GM23338 (cell line): ENCODE results near the gene FILIP1. TPM values are rescaled to one million over a fixed set of nuclear protein-coding genes. Genes with fewer than 3 reads are reported as not detected.

Experiments
- ATAC-seq: fragments of 200-7000 bp; cut with Tn5 transposase; 3 replicates; pipeline ENCODE4 v1.9.1; 2020
- DNase-seq: peaks from one replicate; pipeline ENCODE4 v3.0.0-alpha.2; 2015; ENCODE audit warnings: low spot score
- H2AFZ ChIP-seq: fragments of 200-600 bp; sonication (generic); 2 replicates; pipeline ENCODE4 v1.8.0; 2016; ENCODE audit warnings: antibody characterized with exemption, mild to moderate bottlenecking, moderate library complexity
- H3F3A ChIP-seq: fragments of 200-600 bp; sonication (generic); replicated peaks from 2 replicates; pipeline ENCODE4 v1.8.0; 2017; ENCODE audit warnings: antibody characterized with exemption, mixed run types, low read depth
- H3K27ac ChIP-seq: fragments of 200-600 bp; sonication (generic); 2 replicates; pipeline ENCODE4 v1.6.1; 2016; ENCODE audit warnings: low read depth
- H3K27me3 ChIP-seq: fragments of 200-600 bp; sonication (generic); 2 replicates; pipeline ENCODE4 v1.8.0; 2016; ENCODE audit warnings: mild to moderate bottlenecking, mixed run types, moderate library complexity; ENCODE audit not compliant: insufficient read depth
- H3K36me3 ChIP-seq: fragments of 200-600 bp; sonication (generic); 2 replicates; pipeline ENCODE4 v1.8.0; 2016; ENCODE audit warnings: mild to moderate bottlenecking; ENCODE audit not compliant: insufficient read depth
- H3K4me1 ChIP-seq: fragments of 200-600 bp; sonication (generic); 2 replicates; pipeline ENCODE4 v1.8.0; 2016; ENCODE audit warnings: mild to moderate bottlenecking, moderate library complexity; ENCODE audit not compliant: insufficient read depth
- H3K4me2 ChIP-seq: fragments of 200-600 bp; sonication (generic); 2 replicates; pipeline ENCODE4 v1.7.1; 2017; ENCODE audit warnings: mixed run types
- H3K4me3 ChIP-seq: fragments of 200-600 bp; sonication (generic); 2 replicates; pipeline ENCODE4 v1.6.1; 2016; ENCODE audit warnings: mixed run types
- H3K79me2 ChIP-seq: fragments of 200-600 bp; sonication (generic); replicated peaks from 2 replicates; pipeline ENCODE4 v1.8.0; 2017; ENCODE audit warnings: mild to moderate bottlenecking; ENCODE audit not compliant: insufficient read depth
- H3K9me2 ChIP-seq: fragments of 200-600 bp; sonication (generic); 2 replicates; pipeline ENCODE4 v1.8.0; 2017; ENCODE audit not compliant: insufficient read depth
- H4K20me1 ChIP-seq: fragments of 200-600 bp; sonication (generic); replicated peaks from 2 replicates; pipeline ENCODE4 v1.8.0; 2017; ENCODE audit warnings: mild to moderate bottlenecking; ENCODE audit not compliant: insufficient read depth
- H3K27ac Mint-ChIP-seq: 2 replicates; pipeline ENCODE4 v1.8.0; 2020; ENCODE audit warnings: inconsistent platforms, mild to moderate bottlenecking, moderate library complexity, mixed read lengths
- H3K27me3 Mint-ChIP-seq: 3 replicates; pipeline ENCODE4 v1.8.0; 2022; ENCODE audit warnings: low read depth, mild to moderate bottlenecking, moderate library complexity, mixed read lengths, inconsistent platforms; ENCODE audit not compliant: insufficient read depth, poor library complexity
- H3K36me3 Mint-ChIP-seq: 3 replicates; pipeline ENCODE4 v1.8.0; 2021; ENCODE audit warnings: low read depth, mild to moderate bottlenecking, inconsistent platforms, moderate library complexity, mixed read lengths
- H3K4me1 Mint-ChIP-seq: 3 replicates; pipeline ENCODE4 v1.8.0; 2020; ENCODE audit warnings: mild to moderate bottlenecking, inconsistent platforms, mixed read lengths
- H3K4me3 Mint-ChIP-seq: 3 replicates; pipeline ENCODE4 v1.8.0; 2021; ENCODE audit warnings: moderate library complexity, mild to moderate bottlenecking, inconsistent platforms, mixed read lengths
- H3K9me3 Mint-ChIP-seq: 3 replicates; pipeline ENCODE4 v1.8.0; 2020; ENCODE audit warnings: moderate library complexity, mild to moderate bottlenecking, inconsistent platforms, mixed read lengths
- CREB1 ChIP-seq: fragments of 250-450 bp; sonication (Bioruptor Pico); IDR thresholded peaks from 2 replicates; pipeline ENCODE4 v1.5.0; 2020; ENCODE audit warnings: low read depth, mild to moderate bottlenecking, moderate library complexity
- EZH2 ChIP-seq: fragments of 200-600 bp; sonication (generic); IDR thresholded peaks from one replicate; pipeline ENCODE4 v1.8.0; 2017; ENCODE audit warnings: antibody characterized with exemption, mild to moderate bottlenecking, low read depth; ENCODE audit not compliant: unreplicated experiment
- EZH2phosphoT487 ChIP-seq: fragments of 200-600 bp; sonication (generic); IDR thresholded peaks from one replicate; pipeline ENCODE4 v1.8.1; 2018; ENCODE audit warnings: antibody characterized with exemption; ENCODE audit not compliant: unreplicated experiment
- JUNB ChIP-seq: IDR thresholded peaks from one replicate; pipeline ENCODE4 v1.6.1; 2016; ENCODE audit warnings: antibody characterized with exemption; ENCODE audit not compliant: unreplicated experiment
- NANOG ChIP-seq: IDR thresholded peaks from 2 replicates; pipeline ENCODE4 v1.6.1; 2016; ENCODE audit warnings: antibody characterized with exemption, borderline replicate concordance
- POLR2AphosphoS5 ChIP-seq: IDR thresholded peaks from 2 replicates; pipeline ENCODE4 v1.6.1; 2016; ENCODE audit warnings: antibody characterized with exemption, low read depth
- STAT1 ChIP-seq: IDR thresholded peaks from one replicate; pipeline ENCODE4 v1.6.1; 2016; ENCODE audit warnings: antibody characterized with exemption; ENCODE audit not compliant: unreplicated experiment
- ZNF114 ChIP-seq: fragments of 250-450 bp; sonication (Bioruptor Pico); IDR thresholded peaks from 2 replicates; pipeline ENCODE4 v1.5.0; 2020; ENCODE audit warnings: mild to moderate bottlenecking, moderate library complexity
- ZNF331 ChIP-seq: fragments of 250-450 bp; sonication (Bioruptor Pico); IDR thresholded peaks from 2 replicates; pipeline ENCODE4 v1.5.0; 2020; ENCODE audit warnings: low read depth, mild to moderate bottlenecking, moderate library complexity
- polyA plus RNA-seq: library from polyadenylated mRNA; unstranded; fragments of >200 nt; fragmentation: Nextera tagmentation; extraction: Ambion mirVana; gene quantifications from 2 replicates; pipeline ENCODE4 v1.2.1, GENCODE V29; 2016
- total RNA-seq: library from RNA; depleted of rRNA; stranded (reverse); fragments of >200 nt; shearing (Covaris generic); gene quantifications from 2 replicates; pipeline ENCODE4 v1.2.3, GENCODE V29; 2014
- TF ChIP-seq, protein P1 (sequence below): IDR thresholded peaks from 2 replicates; pipeline ENCODE4 v1.6.1; 2016; ENCODE audit warnings: antibody characterized with exemption
- TF ChIP-seq, protein P2 (sequence below): IDR thresholded peaks from one replicate; pipeline ENCODE4 v1.6.1; 2018; ENCODE audit warnings: antibody characterized with exemption; ENCODE audit not compliant: unreplicated experiment
- TF ChIP-seq, protein P3 (sequence below): fragments of 250-450 bp; sonication (Bioruptor Pico); IDR thresholded peaks from 2 replicates; pipeline ENCODE4 v1.5.0; 2020; ENCODE audit warnings: mild to moderate bottlenecking, moderate library complexity
- TF ChIP-seq, protein P4 (sequence below), 2 experiments: fragments of 200-600 bp in 1 of 2; sonication (generic) in 1 of 2; conservative IDR thresholded peaks; 2 replicates each; pipeline versions ENCODE4 v1.5.1 to v1.6.1; 2016 to 2017; ENCODE audit warnings: antibody characterized with exemption in 2 of 2, low read depth in 2 of 2, mild to moderate bottlenecking in 2 of 2, moderate library complexity in 1 of 2

Gene FILIP1
- total and polyA plus RNA-seq, 2 experiments from 2014 or later = 3.7 to 6.4 TPM

DNA sequence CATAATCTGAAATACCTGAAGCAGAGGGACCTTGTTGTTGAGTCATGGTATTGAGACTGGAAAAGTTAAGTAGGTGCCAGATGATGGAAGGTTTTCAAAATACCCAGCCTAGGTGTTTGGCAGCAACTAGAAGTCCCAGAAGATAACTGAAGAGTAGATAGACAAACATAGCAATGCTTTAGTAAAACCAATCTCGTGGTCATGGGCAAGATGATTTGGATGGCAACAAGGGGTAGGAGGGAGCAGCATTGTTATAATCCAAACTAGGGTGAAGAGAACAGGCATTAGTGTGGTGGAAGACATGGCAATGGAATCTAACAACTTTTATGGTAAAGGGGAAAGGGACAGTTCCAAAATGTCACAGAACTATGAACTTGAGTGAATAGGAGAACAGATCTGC, 2.3 kb downstream of the FILIP1 start:
- H3K4me3 Mint-ChIP-seq = no peak overlapping the region
- Histone ChIP-seq H3K4me2 (no peak overlapping the region), H3K36me3 (no peaks in the 10 kb centered on the region), H3K4me1 (no peaks in the 10 kb centered on the region), H3K79me2 (no peaks in the 10 kb centered on the region), H2AFZ (no peak overlapping the region), H3K27ac (no peak overlapping the region), H3K27me3 (no peaks in the 10 kb centered on the region), H3K4me3 (no peak overlapping the region), H4K20me1 (no peaks in the 10 kb centered on the region), H3K9me2 (no peaks in the 10 kb centered on the region), H3F3A (no peaks in the 10 kb centered on the region)
- no peaks in the 10 kb centered on the region for H3K27me3 Mint-ChIP-seq
- ATAC-seq = no peak
- no peak for DNase-seq
- H3K4me1 Mint-ChIP-seq = peaks cover 15% of the 10 kb centered on the region; the same call in 2 of the 3 replicates
- H3K27ac Mint-ChIP-seq = no peak overlapping the region
- TF ChIP-seq STAT1 (no peak), ZNF331 (CRISPR knock-in tag) (no peak), POLR2AphosphoS5 (no peak), EZH2 (no peak), CREB1 (CRISPR knock-in tag) (no peak), EZH2phosphoT487 (no peak), NANOG (no peak), ZNF114 (CRISPR knock-in tag) (no peak), JUNB (no peak)
- TF ChIP-seq, protein P1, sequence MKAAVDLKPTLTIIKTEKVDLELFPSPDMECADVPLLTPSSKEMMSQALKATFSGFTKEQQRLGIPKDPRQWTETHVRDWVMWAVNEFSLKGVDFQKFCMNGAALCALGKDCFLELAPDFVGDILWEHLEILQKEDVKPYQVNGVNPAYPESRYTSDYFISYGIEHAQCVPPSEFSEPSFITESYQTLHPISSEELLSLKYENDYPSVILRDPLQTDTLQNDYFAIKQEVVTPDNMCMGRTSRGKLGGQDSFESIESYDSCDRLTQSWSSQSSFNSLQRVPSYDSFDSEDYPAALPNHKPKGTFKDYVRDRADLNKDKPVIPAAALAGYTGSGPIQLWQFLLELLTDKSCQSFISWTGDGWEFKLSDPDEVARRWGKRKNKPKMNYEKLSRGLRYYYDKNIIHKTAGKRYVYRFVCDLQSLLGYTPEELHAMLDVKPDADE = no peak
- TF ChIP-seq, protein P2, sequence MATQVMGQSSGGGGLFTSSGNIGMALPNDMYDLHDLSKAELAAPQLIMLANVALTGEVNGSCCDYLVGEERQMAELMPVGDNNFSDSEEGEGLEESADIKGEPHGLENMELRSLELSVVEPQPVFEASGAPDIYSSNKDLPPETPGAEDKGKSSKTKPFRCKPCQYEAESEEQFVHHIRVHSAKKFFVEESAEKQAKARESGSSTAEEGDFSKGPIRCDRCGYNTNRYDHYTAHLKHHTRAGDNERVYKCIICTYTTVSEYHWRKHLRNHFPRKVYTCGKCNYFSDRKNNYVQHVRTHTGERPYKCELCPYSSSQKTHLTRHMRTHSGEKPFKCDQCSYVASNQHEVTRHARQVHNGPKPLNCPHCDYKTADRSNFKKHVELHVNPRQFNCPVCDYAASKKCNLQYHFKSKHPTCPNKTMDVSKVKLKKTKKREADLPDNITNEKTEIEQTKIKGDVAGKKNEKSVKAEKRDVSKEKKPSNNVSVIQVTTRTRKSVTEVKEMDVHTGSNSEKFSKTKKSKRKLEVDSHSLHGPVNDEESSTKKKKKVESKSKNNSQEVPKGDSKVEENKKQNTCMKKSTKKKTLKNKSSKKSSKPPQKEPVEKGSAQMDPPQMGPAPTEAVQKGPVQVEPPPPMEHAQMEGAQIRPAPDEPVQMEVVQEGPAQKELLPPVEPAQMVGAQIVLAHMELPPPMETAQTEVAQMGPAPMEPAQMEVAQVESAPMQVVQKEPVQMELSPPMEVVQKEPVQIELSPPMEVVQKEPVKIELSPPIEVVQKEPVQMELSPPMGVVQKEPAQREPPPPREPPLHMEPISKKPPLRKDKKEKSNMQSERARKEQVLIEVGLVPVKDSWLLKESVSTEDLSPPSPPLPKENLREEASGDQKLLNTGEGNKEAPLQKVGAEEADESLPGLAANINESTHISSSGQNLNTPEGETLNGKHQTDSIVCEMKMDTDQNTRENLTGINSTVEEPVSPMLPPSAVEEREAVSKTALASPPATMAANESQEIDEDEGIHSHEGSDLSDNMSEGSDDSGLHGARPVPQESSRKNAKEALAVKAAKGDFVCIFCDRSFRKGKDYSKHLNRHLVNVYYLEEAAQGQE = no peak
- TF ChIP-seq, protein P3, sequence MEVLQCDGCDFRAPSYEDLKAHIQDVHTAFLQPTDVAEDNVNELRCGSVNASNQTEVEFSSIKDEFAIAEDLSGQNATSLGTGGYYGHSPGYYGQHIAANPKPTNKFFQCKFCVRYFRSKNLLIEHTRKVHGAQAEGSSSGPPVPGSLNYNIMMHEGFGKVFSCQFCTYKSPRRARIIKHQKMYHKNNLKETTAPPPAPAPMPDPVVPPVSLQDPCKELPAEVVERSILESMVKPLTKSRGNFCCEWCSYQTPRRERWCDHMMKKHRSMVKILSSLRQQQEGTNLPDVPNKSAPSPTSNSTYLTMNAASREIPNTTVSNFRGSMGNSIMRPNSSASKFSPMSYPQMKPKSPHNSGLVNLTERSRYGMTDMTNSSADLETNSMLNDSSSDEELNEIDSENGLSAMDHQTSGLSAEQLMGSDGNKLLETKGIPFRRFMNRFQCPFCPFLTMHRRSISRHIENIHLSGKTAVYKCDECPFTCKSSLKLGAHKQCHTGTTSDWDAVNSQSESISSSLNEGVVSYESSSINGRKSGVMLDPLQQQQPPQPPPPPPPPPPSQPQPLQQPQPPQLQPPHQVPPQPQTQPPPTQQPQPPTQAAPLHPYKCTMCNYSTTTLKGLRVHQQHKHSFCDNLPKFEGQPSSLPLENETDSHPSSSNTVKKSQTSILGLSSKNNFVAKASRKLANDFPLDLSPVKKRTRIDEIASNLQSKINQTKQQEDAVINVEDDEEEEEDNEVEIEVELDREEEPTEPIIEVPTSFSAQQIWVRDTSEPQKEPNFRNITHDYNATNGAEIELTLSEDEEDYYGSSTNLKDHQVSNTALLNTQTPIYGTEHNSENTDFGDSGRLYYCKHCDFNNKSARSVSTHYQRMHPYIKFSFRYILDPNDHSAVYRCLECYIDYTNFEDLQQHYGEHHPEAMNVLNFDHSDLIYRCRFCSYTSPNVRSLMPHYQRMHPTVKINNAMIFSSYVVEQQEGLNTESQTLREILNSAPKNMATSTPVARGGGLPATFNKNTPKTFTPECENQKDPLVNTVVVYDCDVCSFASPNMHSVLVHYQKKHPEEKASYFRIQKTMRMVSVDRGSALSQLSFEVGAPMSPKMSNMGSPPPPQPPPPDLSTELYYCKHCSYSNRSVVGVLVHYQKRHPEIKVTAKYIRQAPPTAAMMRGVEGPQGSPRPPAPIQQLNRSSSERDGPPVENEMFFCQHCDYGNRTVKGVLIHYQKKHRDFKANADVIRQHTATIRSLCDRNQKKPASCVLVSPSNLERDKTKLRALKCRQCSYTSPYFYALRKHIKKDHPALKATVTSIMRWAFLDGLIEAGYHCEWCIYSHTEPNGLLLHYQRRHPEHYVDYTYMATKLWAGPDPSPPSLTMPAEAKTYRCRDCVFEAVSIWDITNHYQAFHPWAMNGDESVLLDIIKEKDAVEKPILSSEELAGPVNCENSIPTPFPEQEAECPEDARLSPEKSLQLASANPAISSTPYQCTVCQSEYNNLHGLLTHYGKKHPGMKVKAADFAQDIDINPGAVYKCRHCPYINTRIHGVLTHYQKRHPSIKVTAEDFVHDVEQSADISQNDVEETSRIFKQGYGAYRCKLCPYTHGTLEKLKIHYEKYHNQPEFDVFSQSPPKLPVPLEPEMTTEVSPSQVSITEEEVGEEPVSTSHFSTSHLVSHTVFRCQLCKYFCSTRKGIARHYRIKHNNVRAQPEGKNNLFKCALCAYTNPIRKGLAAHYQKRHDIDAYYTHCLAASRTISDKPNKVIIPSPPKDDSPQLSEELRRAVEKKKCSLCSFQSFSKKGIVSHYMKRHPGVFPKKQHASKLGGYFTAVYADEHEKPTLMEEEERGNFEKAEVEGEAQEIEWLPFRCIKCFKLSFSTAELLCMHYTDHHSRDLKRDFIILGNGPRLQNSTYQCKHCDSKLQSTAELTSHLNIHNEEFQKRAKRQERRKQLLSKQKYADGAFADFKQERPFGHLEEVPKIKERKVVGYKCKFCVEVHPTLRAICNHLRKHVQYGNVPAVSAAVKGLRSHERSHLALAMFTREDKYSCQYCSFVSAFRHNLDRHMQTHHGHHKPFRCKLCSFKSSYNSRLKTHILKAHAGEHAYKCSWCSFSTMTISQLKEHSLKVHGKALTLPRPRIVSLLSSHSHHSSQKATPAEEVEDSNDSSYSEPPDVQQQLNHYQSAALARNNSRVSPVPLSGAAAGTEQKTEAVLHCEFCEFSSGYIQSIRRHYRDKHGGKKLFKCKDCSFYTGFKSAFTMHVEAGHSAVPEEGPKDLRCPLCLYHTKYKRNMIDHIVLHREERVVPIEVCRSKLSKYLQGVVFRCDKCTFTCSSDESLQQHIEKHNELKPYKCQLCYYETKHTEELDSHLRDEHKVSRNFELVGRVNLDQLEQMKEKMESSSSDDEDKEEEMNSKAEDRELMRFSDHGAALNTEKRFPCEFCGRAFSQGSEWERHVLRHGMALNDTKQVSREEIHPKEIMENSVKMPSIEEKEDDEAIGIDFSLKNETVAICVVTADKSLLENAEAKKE (CRISPR knock-in tag) = no peak
- TF ChIP-seq, protein P4, sequence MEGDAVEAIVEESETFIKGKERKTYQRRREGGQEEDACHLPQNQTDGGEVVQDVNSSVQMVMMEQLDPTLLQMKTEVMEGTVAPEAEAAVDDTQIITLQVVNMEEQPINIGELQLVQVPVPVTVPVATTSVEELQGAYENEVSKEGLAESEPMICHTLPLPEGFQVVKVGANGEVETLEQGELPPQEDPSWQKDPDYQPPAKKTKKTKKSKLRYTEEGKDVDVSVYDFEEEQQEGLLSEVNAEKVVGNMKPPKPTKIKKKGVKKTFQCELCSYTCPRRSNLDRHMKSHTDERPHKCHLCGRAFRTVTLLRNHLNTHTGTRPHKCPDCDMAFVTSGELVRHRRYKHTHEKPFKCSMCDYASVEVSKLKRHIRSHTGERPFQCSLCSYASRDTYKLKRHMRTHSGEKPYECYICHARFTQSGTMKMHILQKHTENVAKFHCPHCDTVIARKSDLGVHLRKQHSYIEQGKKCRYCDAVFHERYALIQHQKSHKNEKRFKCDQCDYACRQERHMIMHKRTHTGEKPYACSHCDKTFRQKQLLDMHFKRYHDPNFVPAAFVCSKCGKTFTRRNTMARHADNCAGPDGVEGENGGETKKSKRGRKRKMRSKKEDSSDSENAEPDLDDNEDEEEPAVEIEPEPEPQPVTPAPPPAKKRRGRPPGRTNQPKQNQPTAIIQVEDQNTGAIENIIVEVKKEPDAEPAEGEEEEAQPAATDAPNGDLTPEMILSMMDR (conservative IDR thresholded peaks at IDR 0.05; ENCODE audit: low read depth in 2 of 2) = no peak
- no peaks in the 10 kb centered on the region for H3K9me3 Mint-ChIP-seq
- H3K36me3 Mint-ChIP-seq = no peaks in the 10 kb centered on the region
